H1 (cell line): ENCODE results near the gene PI4K2A. TPM values are rescaled to one million over a fixed set of nuclear protein-coding genes. Genes with fewer than 3 reads are reported as not detected.
A peak's percentile ranks its signal among the peaks of the same experiment; 100 is the strongest.

Experiments used
- ATF2 ChIP-seq: IDR thresholded peaks from 2 replicates; pipeline ENCODE4 v1.6.1; 2012; ENCODE audit warnings: low read length, inconsistent platforms
- BACH1 ChIP-seq: IDR thresholded peaks from 2 replicates; pipeline ENCODE4 v1.6.1; 2012; ENCODE audit warnings: low read length, improper control_type of control experiment
- CEBPB ChIP-seq: IDR thresholded peaks from 2 replicates; pipeline ENCODE4 v1.6.1; 2012; ENCODE audit warnings: low read depth, low read length
- CHD1 ChIP-seq: IDR thresholded peaks from 2 replicates; pipeline ENCODE4 v1.6.1; 2012; ENCODE audit warnings: low read depth, low read length, improper control_type of control experiment
- EGR1 ChIP-seq: IDR thresholded peaks from 2 replicates; pipeline ENCODE4 v1.6.1; 2011; ENCODE audit warnings: low read depth, low read length, borderline replicate concordance
- EZH2 ChIP-seq: fragments of 200-600 bp; sonication (generic); IDR thresholded peaks from 2 replicates; pipeline ENCODE4 v1.7.1; 2012; ENCODE audit warnings: low read depth, mild to moderate bottlenecking, moderate library complexity, low read length, inconsistent platforms; ENCODE audit not compliant: severe bottlenecking
- HDAC6 ChIP-seq: IDR thresholded peaks from one replicate; pipeline ENCODE4 v1.7.1; 2012; ENCODE audit warnings: low read depth, mild to moderate bottlenecking, inconsistent platforms, low read length, moderate library complexity
- MAX ChIP-seq: IDR thresholded peaks from 2 replicates; pipeline ENCODE4 v1.6.1; 2012; ENCODE audit warnings: inconsistent platforms
- NANOG ChIP-seq: IDR thresholded peaks from 2 replicates; pipeline ENCODE4 v1.6.1; 2011; ENCODE audit warnings: low read length, low read depth, mild to moderate bottlenecking, inconsistent platforms; ENCODE audit not compliant: insufficient read depth, poor library complexity, severe bottlenecking
- POLR2A ChIP-seq, 2 experiments: IDR thresholded peaks; 1 replicate in 1 of 2; 2 replicates in 1 of 2; pipeline ENCODE4 v1.6.1; 2011; ENCODE audit warnings: low read depth in 2 of 2, low read length in 2 of 2, mild to moderate bottlenecking in 2 of 2; ENCODE audit errors: control extremely low read depth in 1 of 2
- POLR2AphosphoS5 ChIP-seq: IDR thresholded peaks from 2 replicates; pipeline ENCODE4 v1.6.1; 2011; ENCODE audit warnings: low read depth, low read length
- POU5F1 ChIP-seq: IDR thresholded peaks from 2 replicates; pipeline ENCODE4 v1.6.1; 2011; ENCODE audit warnings: low read depth, mild to moderate bottlenecking, low read length, moderate library complexity
- RAD21 ChIP-seq, 2 experiments: IDR thresholded peaks in 1 of 2; conservative IDR thresholded peaks in 1 of 2; 2 replicates each; pipeline ENCODE4 v1.6.1; 2011; ENCODE audit warnings: low read depth in 2 of 2, low read length in 2 of 2, improper control_type of control experiment in 1 of 2, inconsistent platforms in 1 of 2, mild to moderate bottlenecking in 1 of 2, moderate library complexity in 1 of 2
- SAP30 ChIP-seq: fragments of 300-600 bp; sonication (generic); IDR thresholded peaks from 2 replicates; pipeline ENCODE4 v1.7.1; 2012; ENCODE audit warnings: low read length, moderate library complexity, mild to moderate bottlenecking, inconsistent platforms; ENCODE audit not compliant: insufficient read depth, insufficient replicate concordance
- SIX5 ChIP-seq: IDR thresholded peaks from 2 replicates; pipeline ENCODE4 v1.6.1; 2011; ENCODE audit warnings: mild to moderate bottlenecking, low read depth, low read length
- SRF ChIP-seq: IDR thresholded peaks from 2 replicates; pipeline ENCODE4 v1.6.1; 2011; ENCODE audit warnings: mild to moderate bottlenecking, low read depth, low read length, moderate library complexity
- TAF7 ChIP-seq: optimal IDR thresholded peaks from 2 replicates; pipeline ENCODE3; 2011; ENCODE audit warnings: low read depth, mild to moderate bottlenecking, inconsistent platforms, low read length, moderate library complexity, borderline replicate concordance
- TEAD4 ChIP-seq: IDR thresholded peaks from 2 replicates; pipeline ENCODE4 v1.6.1; 2012; ENCODE audit warnings: low read depth, low read length, inconsistent platforms, mixed read lengths
- polyA plus RNA-seq, 7 experiments: library from polyadenylated mRNA; depleted of rRNA in 3 of 7; stranded (reverse) in 5 of 7; unstranded in 2 of 7; fragments of >200 nt in 5 of 7; fragments of 200-250 nt in 2 of 7; gene quantifications; 1 replicate in 5 of 7; 2 replicates in 1 of 7; 4 replicates in 1 of 7; pipeline versions ENCODE4 v1.2.1 to v1.2.3, GENCODE V29; 2011 to 2013; ENCODE audit warnings: missing spikeins in 2 of 7, mixed read lengths in 2 of 7
- total RNA-seq: library from RNA; stranded (reverse); fragmentation: NEBNext Ultra II Directional; extraction: Animal tissue kit (Norgen Biotek cat#: 25700); gene quantifications from 2 replicates; pipeline ENCODE4 v1.2.1, GENCODE V29; 2021
- TF ChIP-seq, protein P1 (sequence below): IDR thresholded peaks from 2 replicates; pipeline ENCODE4 v1.6.1; 2012; ENCODE audit warnings: inconsistent platforms
- TF ChIP-seq, protein P2 (sequence below): IDR thresholded peaks from 2 replicates; pipeline ENCODE4 v1.6.1; 2011; ENCODE audit warnings: low read length, improper control_type of control experiment

The PI4K2A gene
- total and polyA plus RNA-seq, 2 of the 8 experiments (the other 6 are each of a cell fraction or from before 2014, with no cell fraction given) = 20.7 to 21.9 TPM

- 0 out of 2 replicates have a peak, but pooled peaks have one; percentile 6 for TF ChIP-seq MAX
- peak; percentile 64 for TF ChIP-seq TAF7
- no peak for TF ChIP-seq EGR1
- TF ChIP-seq SRF = no peak
- TF ChIP-seq, protein P1, sequence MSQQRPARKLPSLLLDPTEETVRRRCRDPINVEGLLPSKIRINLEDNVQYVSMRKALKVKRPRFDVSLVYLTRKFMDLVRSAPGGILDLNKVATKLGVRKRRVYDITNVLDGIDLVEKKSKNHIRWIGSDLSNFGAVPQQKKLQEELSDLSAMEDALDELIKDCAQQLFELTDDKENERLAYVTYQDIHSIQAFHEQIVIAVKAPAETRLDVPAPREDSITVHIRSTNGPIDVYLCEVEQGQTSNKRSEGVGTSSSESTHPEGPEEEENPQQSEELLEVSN = no peak
- no peak for TF ChIP-seq SAP30
- TF ChIP-seq, protein P2, sequence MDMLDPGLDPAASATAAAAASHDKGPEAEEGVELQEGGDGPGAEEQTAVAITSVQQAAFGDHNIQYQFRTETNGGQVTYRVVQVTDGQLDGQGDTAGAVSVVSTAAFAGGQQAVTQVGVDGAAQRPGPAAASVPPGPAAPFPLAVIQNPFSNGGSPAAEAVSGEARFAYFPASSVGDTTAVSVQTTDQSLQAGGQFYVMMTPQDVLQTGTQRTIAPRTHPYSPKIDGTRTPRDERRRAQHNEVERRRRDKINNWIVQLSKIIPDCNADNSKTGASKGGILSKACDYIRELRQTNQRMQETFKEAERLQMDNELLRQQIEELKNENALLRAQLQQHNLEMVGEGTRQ = no peak
- TF ChIP-seq HDAC6 = no peak
- no peak; the same call in 1 of the 2 replicates for TF ChIP-seq CHD1
- TF ChIP-seq POLR2AphosphoS5 = peak; percentile 85
- TF ChIP-seq BACH1 = no peak
- TF ChIP-seq CEBPB = no peak
- TF ChIP-seq NANOG = no peak
- TF ChIP-seq RAD21 (IDR thresholded peaks at IDR 0.05 in 1 of 2, conservative IDR thresholded peaks at IDR 0.05 in 1 of 2; ENCODE audit: low read depth in 2 of 2, low read length in 2 of 2) = no peak
- TF ChIP-seq ATF2 = no peak
- no peak for TF ChIP-seq EZH2
- peak in 1 of 2 experiments; percentile 49; a peak in 2 of 3 replicates for TF ChIP-seq POLR2A (IDR thresholded peaks at IDR 0.05; ENCODE audit: control extremely low read depth in 1 of 2, low read depth in 2 of 2, low read length in 2 of 2)
- no peak for TF ChIP-seq POU5F1
- TF ChIP-seq TEAD4 = no peak
- no peak for TF ChIP-seq SIX5
- TF ChIP-seq, all 59 proteins: peak for 10
Observed at GRCh38 chr10:97714401-97715258, 74.2 kb downstream of the PI4K2A start (continued).
